GM19193 (cell line): ENCODE measurements around the gene SREK1.

Experiments
- POLR2A ChIP-seq: IDR thresholded peaks from 4 replicates; pipeline ENCODE4 v1.6.1; 2011; ENCODE audit not compliant: insufficient read depth, insufficient read length; ENCODE audit errors: extremely low read depth

The SREK1 gene

GRCh38 chr5:66149950-66150349, 5.8 kb downstream of the SREK1 start:
- TF ChIP-seq POLR2A, result no peak

GRCh38 chr5:66151030-66151429, 6.9 kb downstream of the SREK1 start:
- no peak for TF ChIP-seq POLR2A

GRCh38 chr5:66151491-66151890, 7.4 kb downstream of the SREK1 start:
- TF ChIP-seq POLR2A, result no peak

- TF ChIP-seq POLR2A, result no peak
Observed at GRCh38 chr5:66157046-66157445, 12.9 kb downstream of the SREK1 start.

- TF ChIP-seq POLR2A, result no peak
Observed at GRCh38 chr5:66161356-66161755, 17.3 kb downstream of the SREK1 start.

- TF ChIP-seq POLR2A, result no peak
Observed at GRCh38 chr5:66164044-66164790, 20.1 kb downstream of the SREK1 start.

GRCh38 chr5:66168226-66168625, 24.1 kb downstream of the SREK1 start:
- no peak for TF ChIP-seq POLR2A

GRCh38 chr5:66169534-66169933, 25.4 kb downstream of the SREK1 start:
- TF ChIP-seq POLR2A, result no peak

- no peak for TF ChIP-seq POLR2A
Observed at GRCh38 chr5:66170195-66170919, 26.3 kb downstream of the SREK1 start.

GRCh38 chr5:66171349-66172344, 27.5 kb downstream of the SREK1 start:
- TF ChIP-seq POLR2A, result no peak

- no peak for TF ChIP-seq POLR2A
Observed at GRCh38 chr5:66174338-66174737, 30.2 kb downstream of the SREK1 start.

- TF ChIP-seq POLR2A, result no peak
Observed at GRCh38 chr5:66178799-66179198, 34.7 kb downstream of the SREK1 start.

- TF ChIP-seq POLR2A, result no peak
Observed at GRCh38 chr5:66179297-66180051, 35.4 kb downstream of the SREK1 start.

- no peak for TF ChIP-seq POLR2A
Observed at GRCh38 chr5:66180282-66181155, 36.4 kb downstream of the SREK1 start.

- no peak for TF ChIP-seq POLR2A
Observed at GRCh38 chr5:66186108-66186507, 42.0 kb downstream of the SREK1 start.
